Liver (tissue), 9 donors: ENCODE measurements around the gene TTLL5. TPM values are rescaled to one million over a fixed set of nuclear protein-coding genes. Genes with fewer than 3 reads are reported as not detected.

Source experiments
- DNase-seq: peaks from one replicate; pipeline ENCODE4 v3.0.0-alpha.2; 2017; ENCODE audit warnings: low spot score
- H3K27ac ChIP-seq, 2 donors: one replicate each; pipeline ENCODE4 v1.7.0; 2013; ENCODE audit warnings: inconsistent platforms in 2 of 2, low read length in 2 of 2, control low read depth in 1 of 2, low read depth in 1 of 2, mild to moderate bottlenecking in 1 of 2
- H3K27me3 ChIP-seq, 4 donors: one replicate each; pipeline versions ENCODE4 v1.6.1 to v1.7.0; 2013; ENCODE audit warnings: low read length in 3 of 4, inconsistent platforms in 1 of 4, mild to moderate bottlenecking in 1 of 4, moderate library complexity in 1 of 4; ENCODE audit not compliant: control insufficient read depth in 4 of 4, insufficient read depth in 4 of 4
- H3K36me3 ChIP-seq, 4 donors: one replicate each; pipeline versions ENCODE4 v1.6.1 to v1.7.0; 2013; ENCODE audit warnings: low read length in 3 of 4, mild to moderate bottlenecking in 3 of 4, low read depth in 1 of 4, moderate library complexity in 1 of 4; ENCODE audit not compliant: control insufficient read depth in 4 of 4, insufficient read depth in 3 of 4
- H3K4me1 ChIP-seq, 4 donors: one replicate each; pipeline versions ENCODE4 v1.6.1 to v1.7.0; 2013; ENCODE audit warnings: low read length in 3 of 4, mild to moderate bottlenecking in 3 of 4, moderate library complexity in 1 of 4; ENCODE audit not compliant: control insufficient read depth in 4 of 4, insufficient read depth in 4 of 4
- H3K4me3 ChIP-seq, 3 donors: one replicate each; pipeline versions ENCODE4 v1.6.1 to v1.7.0; 2013; ENCODE audit warnings: low read length in 3 of 3, control low read depth in 1 of 3, low read depth in 1 of 3, mild to moderate bottlenecking in 1 of 3
- H3K9ac ChIP-seq, 2 donors: one replicate each; pipeline ENCODE4 v1.7.0; 2013; ENCODE audit warnings: low read length in 2 of 2, mild to moderate bottlenecking in 2 of 2, moderate library complexity in 2 of 2, control low read depth in 1 of 2, low read depth in 1 of 2
- H3K9me3 ChIP-seq, 4 donors: one replicate each; pipeline versions ENCODE4 v1.6.1 to v1.7.0; 2013; ENCODE audit warnings: low read length in 3 of 4; ENCODE audit not compliant: control insufficient read depth in 4 of 4
- CTCF ChIP-seq: fragments of 150-350 bp; IDR thresholded peaks from 2 replicates; pipeline ENCODE4 v1.5.1; 2017; ENCODE audit warnings: improper control_type of control experiment, low read depth, low read length; ENCODE audit not compliant: missing input control
- EGR1 ChIP-seq, 2 donors: IDR thresholded peaks; 2 replicates each; pipeline ENCODE4 v1.6.1; 2016 to 2018; ENCODE audit warnings: antibody characterized with exemption in 2 of 2, low read depth in 2 of 2
- FOXA1 ChIP-seq: IDR thresholded peaks from 2 replicates; pipeline ENCODE4 v1.6.1; 2016; ENCODE audit warnings: antibody characterized with exemption
- FOXA2 ChIP-seq: IDR thresholded peaks from 2 replicates; pipeline ENCODE4 v1.6.1; 2016; ENCODE audit warnings: antibody characterized with exemption
- GABPA ChIP-seq, 2 donors: IDR thresholded peaks in 1 of 2; conservative IDR thresholded peaks in 1 of 2; 2 replicates each; pipeline ENCODE4 v1.6.1; 2016; ENCODE audit warnings: antibody characterized with exemption in 2 of 2, mild to moderate bottlenecking in 1 of 2, moderate library complexity in 1 of 2
- HNF4A ChIP-seq, 2 donors: conservative IDR thresholded peaks; 2 replicates each; pipeline ENCODE4 v1.6.1; 2016; ENCODE audit warnings: antibody characterized with exemption in 2 of 2, mild to moderate bottlenecking in 2 of 2
- HNF4G ChIP-seq: IDR thresholded peaks from 2 replicates; pipeline ENCODE4 v1.6.1; 2016; ENCODE audit warnings: antibody characterized with exemption
- JUND ChIP-seq, 2 donors: IDR thresholded peaks; 2 replicates each; pipeline ENCODE4 v1.6.1; 2016; ENCODE audit warnings: antibody characterized with exemption in 2 of 2
- MAX ChIP-seq: IDR thresholded peaks from 2 replicates; pipeline ENCODE4 v1.6.1; 2016; ENCODE audit warnings: antibody characterized with exemption
- NR2F2 ChIP-seq: IDR thresholded peaks from 2 replicates; pipeline ENCODE4 v1.6.1; 2016; ENCODE audit warnings: antibody characterized with exemption
- RAD21 ChIP-seq, 2 donors: IDR thresholded peaks; 2 replicates each; pipeline ENCODE4 v1.6.1; 2016; ENCODE audit warnings: antibody characterized with exemption in 2 of 2, mild to moderate bottlenecking in 2 of 2
- RXRA ChIP-seq, 2 donors: IDR thresholded peaks; 2 replicates each; pipeline ENCODE4 v1.6.1; 2017 to 2018; ENCODE audit warnings: antibody characterized with exemption in 2 of 2, mild to moderate bottlenecking in 1 of 2
- SP1 ChIP-seq: IDR thresholded peaks from 2 replicates; pipeline ENCODE4 v1.6.1; 2018; ENCODE audit warnings: antibody characterized with exemption, mild to moderate bottlenecking
- YY1 ChIP-seq: IDR thresholded peaks from 2 replicates; pipeline ENCODE4 v1.6.1; 2016; ENCODE audit warnings: antibody characterized with exemption, mild to moderate bottlenecking
- ZBTB33 ChIP-seq: IDR thresholded peaks from 2 replicates; pipeline ENCODE4 v1.6.1; 2016; ENCODE audit warnings: antibody characterized with exemption
- WGBS: extraction: QIAGEN DNeasy Blood & Tissue Kit; methylation state at CpG from one replicate; pipeline ENCODE4 v1.1.7; 2013; 5-methylcytosine and 5-hydroxymethylcytosine counted together
- polyA plus RNA-seq, 2 donors: library from polyadenylated mRNA; stranded (reverse) in 1 of 2; unstranded in 1 of 2; fragments of 200-250 nt in 1 of 2; fragments of >200 nt in 1 of 2; fragmentation: Nextera tagmentation in 1 of 2; extraction: Ambion mirVana in 1 of 2; gene quantifications; one replicate each; pipeline versions ENCODE4 v1.2.1 to v1.2.3, GENCODE V29; 2013 to 2015
- total RNA-seq, 2 donors: library from RNA; depleted of rRNA; stranded (reverse); fragments of >200 nt; gene quantifications; one replicate each; pipeline ENCODE4 v1.2.3, GENCODE V29; 2014
- donor health status: healthy.
- donor health status: healthy.
- donor health status: healthy.
- donor health status: healthy.
- donor health status: healthy.

Gene TTLL5
- total and polyA plus RNA-seq, 4 donors, result 4.3 to 14.2 (median 9.8) TPM

- H3K4me3 ChIP-seq, result no peak overlapping the region
- H3K36me3 ChIP-seq, result peaks cover 0 to 16% (median 9%) of the 10 kb centered on the region in 4 donors
- H3K9me3 ChIP-seq, result no peaks in the 10 kb centered on the region
- no peaks in the 10 kb centered on the region for H3K27me3 ChIP-seq
- H3K27ac ChIP-seq, result no peak overlapping the region
- WGBS, result 28% methylated on average over 4 of the region's 4 CpGs
- no peak for TF ChIP-seq RAD21 (IDR thresholded peaks at IDR 0.05)
- peak; percentile 19 for TF ChIP-seq SP1
- TF ChIP-seq EGR1 (IDR thresholded peaks at IDR 0.05; ENCODE audit: low read depth in 2 of 2), result no peak
- peak in 1 of 2 donors; percentile 32 for TF ChIP-seq RXRA (IDR thresholded peaks at IDR 0.05)
- TF ChIP-seq YY1, result no peak
- H3K9ac ChIP-seq, result no peak overlapping the region
- H3K4me1 ChIP-seq, result peaks cover 12 to 30% (median 23%) of the 10 kb centered on the region in 4 donors
- no peak for DNase-seq
Measured at GRCh38 chr14:75643985-75644384, 17.1 kb upstream of the TTLL5 start.

GRCh38 chr14:75645056-75645455 is 16.0 kb upstream of the TTLL5 start:
- H3K27me3 ChIP-seq, result no peaks in the 10 kb centered on the region
- no peak overlapping the region for H3K27ac ChIP-seq
- peaks cover 0 to 16% (median 9%) of the 10 kb centered on the region in 4 donors for H3K36me3 ChIP-seq
- H3K9me3 ChIP-seq, result no peaks in the 10 kb centered on the region
- TF ChIP-seq HNF4G (no peak), SP1 (no peak), RXRA (IDR thresholded peaks at IDR 0.05) (no peak), NR2F2 (no peak), FOXA1 (no peak), MAX (no peak), CTCF (no peak), GABPA (IDR thresholded peaks at IDR 0.05 in 1 of 2, conservative IDR thresholded peaks at IDR 0.05 in 1 of 2) (no peak), RAD21 (IDR thresholded peaks at IDR 0.05) (no peak), FOXA2 (no peak), HNF4A (conservative IDR thresholded peaks at IDR 0.05) (no peak), YY1 (no peak), EGR1 (IDR thresholded peaks at IDR 0.05; ENCODE audit: low read depth in 2 of 2) (no peak), ZBTB33 (no peak), JUND (IDR thresholded peaks at IDR 0.05) (no peak)
- H3K4me3 ChIP-seq, result no peak overlapping the region
- H3K9ac ChIP-seq, result no peak overlapping the region
- peaks cover 12 to 41% (median 29%) of the 10 kb centered on the region in 4 donors for H3K4me1 ChIP-seq
- DNase-seq, result no peak

- H3K9me3 ChIP-seq, result no peaks in the 10 kb centered on the region
- no peak for DNase-seq
- peak overlapping the region; percentile 79 to 82 for H3K27ac ChIP-seq
- no peak overlapping the region for H3K9ac ChIP-seq
- H3K4me3 ChIP-seq, result no peak overlapping the region
- H3K27me3 ChIP-seq, result no peaks in the 10 kb centered on the region
- H3K36me3 ChIP-seq, result peaks cover 1 to 16% (median 7%) of the 10 kb centered on the region in 4 donors
- peaks cover 16 to 56% (median 42%) of the 10 kb centered on the region in 4 donors for H3K4me1 ChIP-seq
- WGBS, result 46% methylated on average over 6 of the region's 6 CpGs
- no peak for TF ChIP-seq HNF4G
- no peak for TF ChIP-seq YY1
- TF ChIP-seq SP1, result peak; percentile 45
- TF ChIP-seq NR2F2, result peak; percentile 29
- TF ChIP-seq GABPA (IDR thresholded peaks at IDR 0.05 in 1 of 2, conservative IDR thresholded peaks at IDR 0.05 in 1 of 2), result no peak
- TF ChIP-seq RXRA (IDR thresholded peaks at IDR 0.05), result peak; percentile 63 to 77
- TF ChIP-seq HNF4A (conservative IDR thresholded peaks at IDR 0.05), result peak; percentile 41 to 62
- TF ChIP-seq RAD21 (IDR thresholded peaks at IDR 0.05), result peak in 1 of 2 donors; percentile 30
- TF ChIP-seq EGR1 (IDR thresholded peaks at IDR 0.05; ENCODE audit: low read depth in 2 of 2), result no peak
Measured at GRCh38 chr14:75646762-75647161, 14.3 kb upstream of the TTLL5 start.
